ENCODE results near the gene GRB2. TPM values are rescaled to one million over a fixed set of nuclear protein-coding genes. Genes with fewer than 3 reads are reported as not detected.
A peak's percentile ranks its signal among the peaks of the same experiment; 100 is the strongest.

GRB2 gene
- total RNA-seq, 1 experiment from 2014 or later, result 79.7 TPM

DNA sequence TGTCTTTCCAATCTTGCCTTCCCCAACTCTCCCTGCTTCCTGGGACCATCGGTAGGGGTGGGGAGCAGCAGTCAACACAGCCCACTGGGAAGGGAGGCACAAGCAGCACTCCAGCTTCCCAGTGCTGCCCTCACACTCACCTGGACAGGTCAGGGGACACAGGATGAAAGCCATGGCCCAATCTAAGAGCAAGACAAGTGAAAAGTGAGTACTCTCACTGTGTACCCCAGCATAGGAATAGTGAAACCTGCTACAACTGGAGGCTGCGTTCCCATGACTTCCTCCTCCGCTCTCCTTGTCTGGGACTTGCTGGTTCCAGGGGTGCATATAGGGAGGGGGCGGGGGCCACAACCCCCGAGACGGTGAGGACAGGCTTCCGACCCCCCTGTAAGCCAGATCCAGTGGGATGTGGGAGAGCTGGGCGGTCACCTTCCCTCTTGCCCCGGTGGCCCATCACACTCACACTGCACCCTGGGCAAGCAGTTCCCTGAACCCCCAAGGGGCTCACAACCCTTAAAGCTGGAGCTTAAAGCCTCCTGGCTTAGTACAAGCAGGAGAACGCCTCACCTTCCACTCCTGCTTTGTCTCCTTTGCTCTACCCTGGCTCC lies 86.8 kb downstream of the GRB2 start:
- intact Hi-C loops (cut with micrococcal nuclease; ENCODE audit: unreplicated experiment), result no loop called here
- Mint-ChIP-seq H3K4me3 (ENCODE audit: low read depth, unreplicated experiment) (no peak overlapping the region), H3K27ac (ENCODE audit: unreplicated experiment) (no peak overlapping the region), H3K4me1 (ENCODE audit: low read depth, unreplicated experiment) (no peaks in the 10 kb centered on the region), H3K36me3 (ENCODE audit: insufficient read depth, unreplicated experiment) (peaks cover 49% of the 10 kb centered on the region), H3K9me3 (ENCODE audit: low read depth, unreplicated experiment) (no peaks in the 10 kb centered on the region), H3K27me3 (ENCODE audit: unreplicated experiment) (no peaks in the 10 kb centered on the region)
- CTCF ChIA-PET, result interaction anchor here (0.5 to 0.6 kb wide), 2 partner anchors 287 to 1435 kb away, joined by 3 read pairs; no protein-coding TSS in a partner anchor
- no TSS peak for BruUV-seq (replicated peaks)
- TF ChIP-seq, protein P1, sequence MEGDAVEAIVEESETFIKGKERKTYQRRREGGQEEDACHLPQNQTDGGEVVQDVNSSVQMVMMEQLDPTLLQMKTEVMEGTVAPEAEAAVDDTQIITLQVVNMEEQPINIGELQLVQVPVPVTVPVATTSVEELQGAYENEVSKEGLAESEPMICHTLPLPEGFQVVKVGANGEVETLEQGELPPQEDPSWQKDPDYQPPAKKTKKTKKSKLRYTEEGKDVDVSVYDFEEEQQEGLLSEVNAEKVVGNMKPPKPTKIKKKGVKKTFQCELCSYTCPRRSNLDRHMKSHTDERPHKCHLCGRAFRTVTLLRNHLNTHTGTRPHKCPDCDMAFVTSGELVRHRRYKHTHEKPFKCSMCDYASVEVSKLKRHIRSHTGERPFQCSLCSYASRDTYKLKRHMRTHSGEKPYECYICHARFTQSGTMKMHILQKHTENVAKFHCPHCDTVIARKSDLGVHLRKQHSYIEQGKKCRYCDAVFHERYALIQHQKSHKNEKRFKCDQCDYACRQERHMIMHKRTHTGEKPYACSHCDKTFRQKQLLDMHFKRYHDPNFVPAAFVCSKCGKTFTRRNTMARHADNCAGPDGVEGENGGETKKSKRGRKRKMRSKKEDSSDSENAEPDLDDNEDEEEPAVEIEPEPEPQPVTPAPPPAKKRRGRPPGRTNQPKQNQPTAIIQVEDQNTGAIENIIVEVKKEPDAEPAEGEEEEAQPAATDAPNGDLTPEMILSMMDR (IDR thresholded peaks at IDR 0.05; ENCODE audit: unreplicated experiment), result no peak
- no peak for DNase-seq

DNA sequence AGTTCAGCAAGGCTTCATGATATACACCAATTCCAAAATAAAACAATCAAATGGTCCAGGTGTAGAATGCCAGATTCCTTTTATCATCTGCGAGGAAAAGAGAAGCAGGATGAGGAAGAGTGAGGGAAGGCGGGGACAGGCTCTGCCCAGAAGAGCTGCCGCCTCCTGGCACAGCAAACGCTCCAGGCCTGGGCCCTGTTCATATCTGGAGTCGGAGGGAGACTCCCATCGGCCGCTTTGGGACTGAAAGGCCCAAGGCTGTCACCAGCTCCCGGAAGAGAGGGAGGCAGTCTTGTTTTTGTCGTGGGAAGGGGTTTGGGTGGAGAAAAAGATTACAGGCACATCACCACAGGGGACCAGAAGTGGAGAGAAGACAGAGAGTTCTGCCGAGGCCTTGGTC lies 87.3 kb downstream of the GRB2 start:
- Mint-ChIP-seq H3K27ac (ENCODE audit: unreplicated experiment) (no peak overlapping the region), H3K27me3 (ENCODE audit: unreplicated experiment) (no peaks in the 10 kb centered on the region), H3K4me3 (ENCODE audit: low read depth, unreplicated experiment) (no peak overlapping the region), H3K36me3 (ENCODE audit: insufficient read depth, unreplicated experiment) (peaks cover 48% of the 10 kb centered on the region), H3K9me3 (ENCODE audit: low read depth, unreplicated experiment) (no peaks in the 10 kb centered on the region), H3K4me1 (ENCODE audit: low read depth, unreplicated experiment) (no peaks in the 10 kb centered on the region)
- intact Hi-C loops (cut with micrococcal nuclease; ENCODE audit: unreplicated experiment), result no loop called here
- BruUV-seq (replicated peaks), result no TSS peak
- DNase-seq, result no peak
- TF ChIP-seq, protein P1 (IDR thresholded peaks at IDR 0.05; ENCODE audit: unreplicated experiment), result no peak
- CTCF ChIA-PET, result no interaction called here

DNA sequence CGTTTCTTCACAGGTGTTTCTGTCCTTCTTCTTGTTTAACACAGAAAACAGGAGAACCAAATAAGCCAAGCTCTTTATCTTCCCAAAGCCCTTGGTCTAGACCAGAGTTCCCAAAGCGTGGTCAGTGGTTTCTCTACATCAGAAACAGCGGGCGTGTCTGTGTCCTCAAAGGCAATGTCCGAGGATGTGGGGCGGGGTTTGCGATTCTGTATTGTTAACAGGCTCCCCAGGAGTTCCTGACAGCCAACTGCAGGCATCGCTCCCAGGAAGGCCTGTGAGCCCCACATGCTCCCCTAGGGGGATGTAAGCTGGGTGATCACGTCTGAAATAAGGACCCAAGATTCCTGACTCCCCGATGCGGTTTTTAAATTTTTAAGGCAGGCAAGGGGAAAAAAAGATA lies 87.8 kb downstream of the GRB2 start:
- CTCF ChIA-PET, result no interaction called here
- no peak overlapping the region for H3K27ac Mint-ChIP-seq (ENCODE audit: unreplicated experiment)
- TF ChIP-seq, protein P1 (IDR thresholded peaks at IDR 0.05; ENCODE audit: unreplicated experiment), result no peak
- BruUV-seq (replicated peaks), result no TSS peak
- intact Hi-C loops (cut with micrococcal nuclease; ENCODE audit: unreplicated experiment), result no loop called here
- no peaks in the 10 kb centered on the region for H3K4me1 Mint-ChIP-seq (ENCODE audit: low read depth, unreplicated experiment)
- H3K9me3 Mint-ChIP-seq (ENCODE audit: low read depth, unreplicated experiment), result no peaks in the 10 kb centered on the region
- peaks cover 43% of the 10 kb centered on the region for H3K36me3 Mint-ChIP-seq (ENCODE audit: insufficient read depth, unreplicated experiment)
- no peaks in the 10 kb centered on the region for H3K27me3 Mint-ChIP-seq (ENCODE audit: unreplicated experiment)
- no peak overlapping the region for H3K4me3 Mint-ChIP-seq (ENCODE audit: low read depth, unreplicated experiment)
- DNase-seq, result peak; percentile 3

DNA sequence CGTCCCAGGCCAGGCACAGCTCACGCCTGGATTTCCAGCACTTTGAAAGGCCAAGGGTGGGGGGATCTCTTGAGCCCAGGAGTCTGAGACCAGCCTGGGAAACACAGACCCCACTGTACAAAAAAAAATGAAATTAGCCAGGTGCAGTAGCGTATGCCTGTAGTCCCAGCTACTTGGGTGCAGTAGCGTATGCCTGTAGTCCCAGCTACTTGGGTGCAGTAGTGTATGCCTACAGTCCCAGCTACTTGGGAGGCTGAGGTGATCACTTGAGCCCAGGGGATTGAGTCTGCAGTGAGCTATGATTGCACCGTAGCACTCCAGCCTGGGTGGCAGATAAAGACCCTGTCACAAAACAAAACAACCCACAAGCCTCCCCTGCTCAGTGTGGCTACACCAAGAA lies 89.2 kb downstream of the GRB2 start:
- H3K27ac Mint-ChIP-seq (ENCODE audit: unreplicated experiment), result no peak overlapping the region
- BruUV-seq (replicated peaks), result no TSS peak
- intact Hi-C loops (cut with micrococcal nuclease; ENCODE audit: unreplicated experiment), result no loop called here
- H3K36me3 Mint-ChIP-seq (ENCODE audit: insufficient read depth, unreplicated experiment), result peaks cover 31% of the 10 kb centered on the region
- TF ChIP-seq, protein P1 (IDR thresholded peaks at IDR 0.05; ENCODE audit: unreplicated experiment), result no peak
- no peaks in the 10 kb centered on the region for H3K27me3 Mint-ChIP-seq (ENCODE audit: unreplicated experiment)
- no peak for DNase-seq
- no peak overlapping the region for H3K4me3 Mint-ChIP-seq (ENCODE audit: low read depth, unreplicated experiment)
- CTCF ChIA-PET, result interaction anchor here (0.7 kb wide), 1 partner anchor 45 kb away, joined by 3 read pairs; no protein-coding TSS in a partner anchor
- H3K9me3 Mint-ChIP-seq (ENCODE audit: low read depth, unreplicated experiment), result no peaks in the 10 kb centered on the region
- no peaks in the 10 kb centered on the region for H3K4me1 Mint-ChIP-seq (ENCODE audit: low read depth, unreplicated experiment)
